Measurements from ENCODE around the gene SCUBE1. TPM values are rescaled to one million over a fixed set of nuclear protein-coding genes. Genes with fewer than 3 reads are reported as not detected.

The SCUBE1 gene
- total and polyA plus RNA-seq, 2 of the 8 experiments (the other 6 are each of a cell fraction or from before 2014, with no cell fraction given), result 2.3 to 4.9 TPM

GRCh38 chr22:43159484-43160178, 183.5 kb downstream of the SCUBE1 start:
- Histone ChIP-seq H3K4ac (replicated peaks; ENCODE audit: insufficient read length, low read depth, low read length) (no peak overlapping the region), H3K27me3 (replicated peaks in 1 of 4; ENCODE audit: control insufficient read depth in 3 of 4, extremely low read depth in 1 of 4, insufficient read depth in 3 of 4, low read length in 3 of 4) (no peaks in the 10 kb centered on the region; a peak in 1 of 7 replicates), H3K23me2 (ENCODE audit: low read depth, low read length) (no peaks in the 10 kb centered on the region), H2AFZ (ENCODE audit: low read length) (no peak overlapping the region), H4K8ac (ENCODE audit: extremely low read depth, insufficient read depth, low read length) (no peak overlapping the region), H4K20me1 (replicated peaks in 1 of 2; ENCODE audit: control insufficient read depth in 1 of 2, insufficient read depth in 2 of 2, low read length in 2 of 2) (peaks cover 0 to 4% of the 10 kb centered on the region in 2 experiments), H3K4me2 (ENCODE audit: insufficient read depth in 1 of 2, low read depth in 2 of 2, low read length in 2 of 2) (no peak overlapping the region), H3K18ac (ENCODE audit: extremely low read depth, low read length) (0 out of 2 replicates have a peak overlapping the region, but pooled peaks have one; percentile 32), H2BK20ac (ENCODE audit: low read length) (no peak overlapping the region), H3K9me3 (ENCODE audit: insufficient read depth in 2 of 2, low read depth in 1 of 2, low read length in 1 of 2) (no peaks in the 10 kb centered on the region), H3K14ac (ENCODE audit: insufficient read length) (no peak overlapping the region), H3K23ac (ENCODE audit: insufficient read length) (no peak overlapping the region), H2BK15ac (ENCODE audit: low read length) (no peak overlapping the region), H4K91ac (replicated peaks; ENCODE audit: insufficient read length, low read length) (no peak overlapping the region), H3K36me3 (ENCODE audit: control insufficient read depth in 2 of 4, insufficient read depth in 4 of 4, low read length in 3 of 4) (no peaks in the 10 kb centered on the region), H3K4me1 (replicated peaks in 1 of 4; ENCODE audit: control insufficient read depth in 3 of 4, insufficient read depth in 4 of 4, low read length in 3 of 4) (peaks cover 0 to 8% (median 5%) of the 10 kb centered on the region in 4 experiments; a peak in 4 of 7 replicates), H2BK12ac (ENCODE audit: low read depth, low read length) (no peak overlapping the region), H2BK5ac (ENCODE audit: low read depth, low read length) (no peak overlapping the region), H3K9ac (replicated peaks in 1 of 4; ENCODE audit: extremely low read depth in 1 of 4, low read depth in 3 of 4, low read length in 3 of 4) (no peak overlapping the region; a peak in 1 of 7 replicates), H4K5ac (ENCODE audit: insufficient read length, low read depth, low read length) (no peak overlapping the region), H3K4me3 (ENCODE audit: extremely low read depth in 1 of 4, insufficient read depth in 2 of 4, low read depth in 3 of 4, low read length in 4 of 4) (no peak overlapping the region), H2BK120ac (replicated peaks; ENCODE audit: low read depth, low read length) (no peak overlapping the region), H2AK5ac (ENCODE audit: low read depth, low read length) (no peak overlapping the region), H3K79me1 (ENCODE audit: low read depth, low read length) (no peaks in the 10 kb centered on the region), H3K79me2 (ENCODE audit: control insufficient read depth in 1 of 2, insufficient read depth in 2 of 2, low read length in 2 of 2) (no peaks in the 10 kb centered on the region), H3K56ac (replicated peaks; ENCODE audit: insufficient read length, low read depth, low read length) (no peak overlapping the region), H3K27ac (ENCODE audit: low read depth, low read length) (no peak overlapping the region)
- WGBS, 2 experiments (ENCODE audit: extremely low coverage in 1 of 2, insufficient coverage in 1 of 2, insufficient read length in 1 of 2, insufficient replicate concordance in 2 of 2, low coverage in 1 of 2, low lambda C conversion rate in 2 of 2, missing lambda C conversion rate in 1 of 2), result 73% methylated on average over 17 of the region's 18 CpGs; no CpG with 5 or more reads in 1 of the 2 experiments
- no peak for TF ChIP-seq HDAC6 (IDR thresholded peaks at IDR 0.05; ENCODE audit: low read depth, low read length)
- no peak for TF ChIP-seq GTF2F1 (IDR thresholded peaks at IDR 0.05; ENCODE audit: borderline replicate concordance, low read depth, low read length)
- TF ChIP-seq TEAD4 (IDR thresholded peaks at IDR 0.05; ENCODE audit: low read depth, low read length), result 0 out of 2 replicates have a peak, but pooled peaks have one; percentile 45
- peak; percentile 74 to 91 (median 84) for TF ChIP-seq CTCF (IDR thresholded peaks at IDR 0.05; ENCODE audit: control extremely low read depth in 1 of 3, insufficient read depth in 1 of 3, low read depth in 1 of 3, low read length in 3 of 3)
- TF ChIP-seq SIRT6 (IDR thresholded peaks at IDR 0.05; ENCODE audit: low read length), result no peak
- peak; percentile 9; the same call in 1 of the 2 replicates for TF ChIP-seq CREB1 (IDR thresholded peaks at IDR 0.05)
- TF ChIP-seq RAD21 (IDR thresholded peaks at IDR 0.05 in 1 of 2, conservative IDR thresholded peaks at IDR 0.05 in 1 of 2; ENCODE audit: low read depth in 2 of 2, low read length in 2 of 2), result peak; percentile 74 to 81
- CTCF ChIA-PET (ENCODE audit: partially characterized antibody), result interaction anchor here (0.6 to 1.3 kb wide), 13 partner anchors 10 to 360 kb away, joined by 3 to 4 read pairs (median 3); partner anchors contain the start of gene MCAT
- DNase-seq (ENCODE audit: low read depth in 1 of 2, low spot score in 2 of 2) (peak in 1 of 2 experiments; percentile 77), FAIRE-seq (no peak)
- POLR2A ChIA-PET (ENCODE audit: partially characterized antibody), result interaction anchor here (2.3 kb wide), 1 partner anchor 9 kb away, joined by 11 read pairs; no protein-coding TSS in a partner anchor
